ENCODE results near the gene PARVA.

- TF ChIP-seq CTCF (IDR thresholded peaks at IDR 0.05) (no peak), POLR2A (IDR thresholded peaks at IDR 0.05) (no peak)
These were observed 148.2 kb downstream of the PARVA start for GRCh38 chr11:12525466-12526055.
